GM12878 (cell line): ENCODE data around the gene AKAP17A.

Experiments
- CHD1 ChIP-seq: IDR thresholded peaks from 2 replicates; pipeline ENCODE4 v1.6.1; 2012; ENCODE audit warnings: low read depth, low read length, improper control_type of control experiment
- HDAC2 ChIP-seq: fragments of 200-600 bp; sonication (generic); IDR thresholded peaks from 2 replicates; pipeline ENCODE4 v1.6.1; 2017
- JUNB ChIP-seq: IDR thresholded peaks from 2 replicates; pipeline ENCODE4 v1.6.1; 2016; ENCODE audit warnings: antibody characterized with exemption, mild to moderate bottlenecking
- NRF1 ChIP-seq: conservative IDR thresholded peaks from 2 replicates; pipeline ENCODE4 v1.6.1; 2011; ENCODE audit warnings: mild to moderate bottlenecking, low read depth, low read length, improper control_type of control experiment
- PAX8 ChIP-seq: fragments of 450-650 bp; IDR thresholded peaks from 2 replicates; pipeline ENCODE4 v1.6.1; 2017; ENCODE audit warnings: mild to moderate bottlenecking, moderate library complexity
- POLR2A ChIP-seq: IDR thresholded peaks from 2 replicates; pipeline ENCODE4 v1.6.1; 2011; ENCODE audit warnings: low read depth, mild to moderate bottlenecking, low read length
- POLR2AphosphoS5 ChIP-seq: IDR thresholded peaks from 2 replicates; pipeline ENCODE4 v1.6.1; 2011; ENCODE audit warnings: mild to moderate bottlenecking, low read length, inconsistent platforms
- RAD21 ChIP-seq: IDR thresholded peaks from 2 replicates; pipeline ENCODE4 v1.6.1; 2011; ENCODE audit warnings: mild to moderate bottlenecking, low read depth, low read length, moderate library complexity; ENCODE audit not compliant: insufficient read depth
- RFX5 ChIP-seq: IDR thresholded peaks from 2 replicates; pipeline ENCODE4 v1.6.1; 2011; ENCODE audit warnings: low read depth, low read length, improper control_type of control experiment
- TAF1 ChIP-seq: IDR thresholded peaks from 2 replicates; pipeline ENCODE4 v1.6.1; 2011; ENCODE audit warnings: mild to moderate bottlenecking, low read depth, low read length, borderline replicate concordance
- TBL1XR1 ChIP-seq: IDR thresholded peaks from 2 replicates; pipeline ENCODE4 v1.6.1; 2012; ENCODE audit warnings: low read depth, low read length, improper control_type of control experiment
- ZNF274 ChIP-seq: IDR thresholded peaks from one replicate; pipeline ENCODE4 v1.8.0; 2011; ENCODE audit not compliant: insufficient read length, insufficient read depth
- TF ChIP-seq, protein P1 (sequence below), 3 experiments: IDR thresholded peaks in 2 of 3; conservative IDR thresholded peaks in 1 of 3; 2 replicates each; pipeline ENCODE4 v1.5.1; 2011; ENCODE audit warnings: low read depth in 3 of 3, low read length in 3 of 3, mild to moderate bottlenecking in 3 of 3, control low read depth in 2 of 3, moderate library complexity in 2 of 3, inconsistent platforms in 1 of 3, mixed read lengths in 1 of 3; ENCODE audit not compliant: control insufficient read depth in 2 of 3, insufficient read depth in 1 of 3; ENCODE audit errors: extremely low read depth in 1 of 3

DNA sequence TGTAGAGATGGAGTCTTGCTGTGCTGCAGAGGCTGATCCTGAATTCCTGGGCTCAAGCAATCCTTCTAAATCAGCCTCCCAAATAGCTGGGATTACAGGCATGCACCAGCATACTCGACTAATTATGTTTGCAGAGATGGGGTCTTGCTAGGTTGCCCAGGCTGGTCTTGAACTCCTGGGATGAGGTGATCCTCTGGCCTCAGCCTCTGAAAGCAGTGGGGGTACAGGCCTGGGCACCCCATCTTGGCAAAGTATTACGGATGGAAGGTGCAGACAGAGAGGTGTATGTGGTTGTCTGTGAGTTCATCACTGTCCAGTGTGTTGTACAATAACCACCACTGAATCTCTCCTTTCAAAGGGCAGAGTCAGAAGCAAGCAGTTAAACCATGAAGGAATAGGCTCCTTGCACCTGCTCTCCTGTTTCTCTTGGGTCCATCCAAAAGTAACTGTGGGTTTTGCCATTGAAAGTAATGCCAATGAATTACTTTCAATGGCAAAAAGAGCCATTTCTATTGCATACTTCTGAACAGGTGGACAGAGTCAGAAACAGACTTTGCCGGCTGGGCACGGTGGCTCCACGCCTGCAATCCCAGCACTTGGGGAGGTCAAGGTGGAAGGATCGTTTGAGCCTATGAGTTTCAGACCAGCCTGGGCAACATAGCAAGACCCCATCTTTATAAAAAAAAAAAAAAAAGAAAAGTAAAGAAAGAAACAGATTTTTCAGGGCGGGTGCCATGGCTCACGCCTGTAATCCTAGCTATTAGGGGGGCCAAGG is 7.0 kb upstream of the AKAP17A start:
- TF ChIP-seq PAX8: no peak
- TF ChIP-seq CHD1: no peak
- no peak for TF ChIP-seq TAF1
- TF ChIP-seq TBL1XR1: no peak
- TF ChIP-seq, protein P1, sequence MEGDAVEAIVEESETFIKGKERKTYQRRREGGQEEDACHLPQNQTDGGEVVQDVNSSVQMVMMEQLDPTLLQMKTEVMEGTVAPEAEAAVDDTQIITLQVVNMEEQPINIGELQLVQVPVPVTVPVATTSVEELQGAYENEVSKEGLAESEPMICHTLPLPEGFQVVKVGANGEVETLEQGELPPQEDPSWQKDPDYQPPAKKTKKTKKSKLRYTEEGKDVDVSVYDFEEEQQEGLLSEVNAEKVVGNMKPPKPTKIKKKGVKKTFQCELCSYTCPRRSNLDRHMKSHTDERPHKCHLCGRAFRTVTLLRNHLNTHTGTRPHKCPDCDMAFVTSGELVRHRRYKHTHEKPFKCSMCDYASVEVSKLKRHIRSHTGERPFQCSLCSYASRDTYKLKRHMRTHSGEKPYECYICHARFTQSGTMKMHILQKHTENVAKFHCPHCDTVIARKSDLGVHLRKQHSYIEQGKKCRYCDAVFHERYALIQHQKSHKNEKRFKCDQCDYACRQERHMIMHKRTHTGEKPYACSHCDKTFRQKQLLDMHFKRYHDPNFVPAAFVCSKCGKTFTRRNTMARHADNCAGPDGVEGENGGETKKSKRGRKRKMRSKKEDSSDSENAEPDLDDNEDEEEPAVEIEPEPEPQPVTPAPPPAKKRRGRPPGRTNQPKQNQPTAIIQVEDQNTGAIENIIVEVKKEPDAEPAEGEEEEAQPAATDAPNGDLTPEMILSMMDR (IDR thresholded peaks at IDR 0.05 in 2 of 3, conservative IDR thresholded peaks at IDR 0.05 in 1 of 3; ENCODE audit: control insufficient read depth in 2 of 3, extremely low read depth in 1 of 3, insufficient read depth in 1 of 3, low read depth in 3 of 3, low read length in 3 of 3): no peak
- no peak for TF ChIP-seq JUNB
- no peak for TF ChIP-seq ZNF274
- no peak for TF ChIP-seq POLR2A
- TF ChIP-seq RFX5: no peak
- no peak for TF ChIP-seq POLR2AphosphoS5
- no peak for TF ChIP-seq NRF1
- no peak for TF ChIP-seq HDAC2
- no peak for TF ChIP-seq RAD21
